HepG2 (cell line): ENCODE measurements around the gene SULT1E1. TPM values are rescaled to one million over a fixed set of nuclear protein-coding genes. Genes with fewer than 3 reads are reported as not detected.
A peak's percentile ranks its signal among the peaks of the same experiment; 100 is the strongest.

Source experiments
- FOSL2 ChIP-seq: sonication (generic); formaldehyde crosslinking; IDR thresholded peaks from 2 replicates; pipeline ENCODE4 v1.4.0; 2020; ENCODE audit warnings: missing genetic modification reagents
- JUND ChIP-seq: sonication (generic); formaldehyde crosslinking; IDR thresholded peaks from 2 replicates; pipeline ENCODE4 v1.8.0; 2022; ENCODE audit warnings: mild to moderate bottlenecking, missing genetic modification reagents
- MAZ ChIP-seq, 2 experiments: sonication (generic) in 1 of 2; formaldehyde crosslinking in 1 of 2; IDR thresholded peaks; 2 replicates each; pipeline versions ENCODE4 v1.5.0 to v1.6.1; 2012 to 2020; ENCODE audit warnings: low read depth in 2 of 2, mild to moderate bottlenecking in 2 of 2, borderline replicate concordance in 1 of 2, improper control_type of control experiment in 1 of 2, low read length in 1 of 2, missing genetic modification reagents in 1 of 2, moderate library complexity in 1 of 2
- NFKB2 ChIP-seq: sonication (generic); formaldehyde crosslinking; IDR thresholded peaks from 2 replicates; pipeline ENCODE4 v1.4.0; 2020; ENCODE audit warnings: missing genetic modification reagents, borderline replicate concordance
- PAWR ChIP-seq: sonication (generic); formaldehyde crosslinking; IDR thresholded peaks from 2 replicates; pipeline ENCODE4 v1.4.0; 2020; ENCODE audit warnings: missing genetic modification reagents, mild to moderate bottlenecking, borderline replicate concordance
- SIX1 ChIP-seq: sonication (generic); formaldehyde crosslinking; IDR thresholded peaks from 2 replicates; pipeline ENCODE4 v1.4.0; 2020; ENCODE audit warnings: missing genetic modification reagents, borderline replicate concordance
- STAG1 ChIP-seq: sonication (generic); formaldehyde crosslinking; IDR thresholded peaks from 2 replicates; pipeline ENCODE4 v1.4.0; 2020; ENCODE audit warnings: missing genetic modification reagents
- TSC22D2 ChIP-seq: sonication (generic); formaldehyde crosslinking; IDR thresholded peaks from 2 replicates; pipeline ENCODE4 v1.5.1; 2020; ENCODE audit warnings: missing genetic modification reagents, mild to moderate bottlenecking, borderline replicate concordance
- UBTF ChIP-seq: sonication (generic); formaldehyde crosslinking; IDR thresholded peaks from 2 replicates; pipeline ENCODE4 v1.4.0; 2020; ENCODE audit warnings: mild to moderate bottlenecking, missing genetic modification reagents
- ZBTB3 ChIP-seq: sonication (generic); formaldehyde crosslinking; IDR thresholded peaks from 2 replicates; pipeline ENCODE4 v1.4.0; 2020; ENCODE audit warnings: low read depth, mild to moderate bottlenecking, moderate library complexity, missing genetic modification reagents, borderline replicate concordance
- ZFP36L2 ChIP-seq: sonication (generic); formaldehyde crosslinking; IDR thresholded peaks from 2 replicates; pipeline ENCODE4 v1.4.0; 2020; ENCODE audit warnings: missing genetic modification reagents
- ZFP41 ChIP-seq: sonication (generic); formaldehyde crosslinking; IDR thresholded peaks from 2 replicates; pipeline ENCODE4 v1.4.0; 2020; ENCODE audit warnings: mild to moderate bottlenecking, missing genetic modification reagents, borderline replicate concordance
- ZFP90 ChIP-seq: sonication (generic); formaldehyde crosslinking; IDR thresholded peaks from 2 replicates; pipeline ENCODE4 v1.8.0; 2022; ENCODE audit warnings: missing genetic modification reagents, mild to moderate bottlenecking, inconsistent platforms, borderline replicate concordance
- ZKSCAN1 ChIP-seq: fragments of 150-350 bp; IDR thresholded peaks from 2 replicates; pipeline ENCODE4 v1.6.1; 2014; ENCODE audit warnings: low read length
- ZNF138 ChIP-seq: sonication (generic); formaldehyde crosslinking; IDR thresholded peaks from 2 replicates; pipeline ENCODE4 v1.5.0; 2020; ENCODE audit warnings: mild to moderate bottlenecking, low read depth, missing genetic modification reagents
- ZNF296 ChIP-seq: sonication (generic); formaldehyde crosslinking; conservative IDR thresholded peaks from 2 replicates; pipeline ENCODE4 v1.5.0; 2020; ENCODE audit warnings: mild to moderate bottlenecking, missing genetic modification reagents
- ZNF326 ChIP-seq: sonication (generic); formaldehyde crosslinking; IDR thresholded peaks from 2 replicates; pipeline ENCODE4 v1.4.0; 2020; ENCODE audit warnings: missing genetic modification reagents, borderline replicate concordance
- ZNF709 ChIP-seq: sonication (generic); formaldehyde crosslinking; IDR thresholded peaks from 2 replicates; pipeline ENCODE4 v1.5.0; 2020; ENCODE audit warnings: mild to moderate bottlenecking, missing genetic modification reagents
- ZNF772 ChIP-seq: sonication (generic); formaldehyde crosslinking; IDR thresholded peaks from 2 replicates; pipeline ENCODE4 v1.5.0; 2020; ENCODE audit warnings: mild to moderate bottlenecking, missing genetic modification reagents
- ZNF883 ChIP-seq: sonication (generic); formaldehyde crosslinking; IDR thresholded peaks from 2 replicates; pipeline ENCODE4 v1.5.1; 2020; ENCODE audit warnings: mild to moderate bottlenecking, missing genetic modification reagents; ENCODE audit errors: not compliant biosample characterization
- polyA plus RNA-seq, 8 experiments: library from polyadenylated mRNA; depleted of rRNA in 3 of 8; stranded (reverse) in 7 of 8; unstranded in 1 of 8; fragments of >200 nt; fragmentation: Illumina TruSeq in 4 of 8; extraction: Trizol in 4 of 8; gene quantifications; 2 replicates each; pipeline versions ENCODE4 v1.2.1 to v1.2.3, GENCODE V29; 2011 to 2016; ENCODE audit warnings: low read depth in 4 of 8, missing spikeins in 1 of 8, mixed read lengths in 1 of 8; ENCODE audit not compliant: insufficient read depth in 1 of 8
- total RNA-seq, 5 experiments: library from RNA; depleted of rRNA; stranded (reverse); fragments of >200 nt; fragmentation: Illumina TruSeq; extraction: Trizol; gene quantifications; 2 replicates each; pipeline ENCODE4 v1.2.3, GENCODE V29; 2016; ENCODE audit warnings: low read depth in 1 of 5
- TF ChIP-seq, protein P1 (sequence below): sonication (generic); formaldehyde crosslinking; IDR thresholded peaks from 2 replicates; pipeline ENCODE4 v1.4.0; 2020; ENCODE audit warnings: missing genetic modification reagents
- TF ChIP-seq, protein P2 (sequence below): sonication (generic); formaldehyde crosslinking; IDR thresholded peaks from 2 replicates; pipeline ENCODE4 v1.8.1; 2023; ENCODE audit warnings: mild to moderate bottlenecking, inconsistent platforms, moderate library complexity, missing genetic modification reagents, borderline replicate concordance

Gene SULT1E1
- total and polyA plus RNA-seq, 2 of the 13 experiments (the other 11 are each of a cell fraction or from before 2014, with no cell fraction given) = 1.7 to 3.9 TPM

DNA sequence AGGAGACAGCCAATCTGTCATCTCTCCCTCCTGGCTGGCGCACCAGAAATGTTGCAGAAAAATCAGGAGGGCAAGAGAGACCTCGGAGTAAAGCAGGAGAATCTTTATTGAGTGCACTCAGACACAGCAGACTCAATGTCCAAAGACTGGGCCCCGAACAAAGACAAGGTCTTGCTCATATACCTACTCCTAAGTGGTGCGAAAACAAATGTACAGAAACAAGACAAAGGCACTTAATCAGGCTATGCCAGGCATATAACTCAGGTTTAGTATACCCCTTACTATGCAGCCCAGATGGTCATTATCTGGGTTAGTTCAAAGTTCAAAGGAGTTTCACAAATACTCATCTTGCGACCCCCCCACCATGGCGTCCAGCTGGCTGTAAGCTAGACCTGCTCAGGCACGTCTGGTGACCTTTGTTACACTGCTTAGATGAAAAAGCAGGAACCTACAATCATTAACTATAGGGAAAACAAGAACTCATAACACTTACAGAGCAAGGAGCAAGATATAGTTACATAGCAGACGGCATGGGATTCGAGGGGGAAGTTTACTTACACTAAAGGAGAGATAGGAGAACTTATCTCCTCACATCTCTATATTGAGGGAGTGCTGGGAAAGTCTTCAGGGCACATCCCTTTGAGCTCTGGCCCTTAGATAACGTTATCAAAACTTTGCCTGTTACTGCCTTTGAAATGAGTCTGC lies 27.5 kb downstream of the SULT1E1 start (continued):
- TF ChIP-seq, protein P1, sequence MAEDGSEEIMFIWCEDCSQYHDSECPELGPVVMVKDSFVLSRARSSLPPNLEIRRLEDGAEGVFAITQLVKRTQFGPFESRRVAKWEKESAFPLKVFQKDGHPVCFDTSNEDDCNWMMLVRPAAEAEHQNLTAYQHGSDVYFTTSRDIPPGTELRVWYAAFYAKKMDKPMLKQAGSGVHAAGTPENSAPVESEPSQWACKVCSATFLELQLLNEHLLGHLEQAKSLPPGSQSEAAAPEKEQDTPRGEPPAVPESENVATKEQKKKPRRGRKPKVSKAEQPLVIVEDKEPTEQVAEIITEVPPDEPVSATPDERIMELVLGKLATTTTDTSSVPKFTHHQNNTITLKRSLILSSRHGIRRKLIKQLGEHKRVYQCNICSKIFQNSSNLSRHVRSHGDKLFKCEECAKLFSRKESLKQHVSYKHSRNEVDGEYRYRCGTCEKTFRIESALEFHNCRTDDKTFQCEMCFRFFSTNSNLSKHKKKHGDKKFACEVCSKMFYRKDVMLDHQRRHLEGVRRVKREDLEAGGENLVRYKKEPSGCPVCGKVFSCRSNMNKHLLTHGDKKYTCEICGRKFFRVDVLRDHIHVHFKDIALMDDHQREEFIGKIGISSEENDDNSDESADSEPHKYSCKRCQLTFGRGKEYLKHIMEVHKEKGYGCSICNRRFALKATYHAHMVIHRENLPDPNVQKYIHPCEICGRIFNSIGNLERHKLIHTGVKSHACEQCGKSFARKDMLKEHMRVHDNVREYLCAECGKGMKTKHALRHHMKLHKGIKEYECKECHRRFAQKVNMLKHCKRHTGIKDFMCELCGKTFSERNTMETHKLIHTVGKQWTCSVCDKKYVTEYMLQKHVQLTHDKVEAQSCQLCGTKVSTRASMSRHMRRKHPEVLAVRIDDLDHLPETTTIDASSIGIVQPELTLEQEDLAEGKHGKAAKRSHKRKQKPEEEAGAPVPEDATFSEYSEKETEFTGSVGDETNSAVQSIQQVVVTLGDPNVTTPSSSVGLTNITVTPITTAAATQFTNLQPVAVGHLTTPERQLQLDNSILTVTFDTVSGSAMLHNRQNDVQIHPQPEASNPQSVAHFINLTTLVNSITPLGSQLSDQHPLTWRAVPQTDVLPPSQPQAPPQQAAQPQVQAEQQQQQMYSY (CRISPR knock-in tag) = no peak
- no peak for TF ChIP-seq ZNF138
- TF ChIP-seq ZFP90 (CRISPR knock-in tag) = no peak
- TF ChIP-seq ZNF772 (CRISPR knock-in tag) = no peak
- TF ChIP-seq ZBTB3 (CRISPR knock-in tag) = peak; percentile 53; the same call in 1 of the 2 replicates
- TF ChIP-seq SIX1 (CRISPR knock-in tag) = peak; percentile 93; the same call in 1 of the 2 replicates
- no peak for TF ChIP-seq UBTF (CRISPR knock-in tag)
- peak; percentile 83 for TF ChIP-seq FOSL2
- TF ChIP-seq MAZ (IDR thresholded peaks at IDR 0.05; ENCODE audit: borderline replicate concordance, low read depth, low read length) = peak; percentile 55; the same call in 1 of the 2 replicates
- peak; percentile 66 for TF ChIP-seq MAZ (CRISPR knock-in tag; IDR thresholded peaks at IDR 0.05; ENCODE audit: low read depth)
- no peak for TF ChIP-seq ZNF883 (CRISPR knock-in tag)
- no peak for TF ChIP-seq TSC22D2 (CRISPR knock-in tag)
- TF ChIP-seq ZFP41 (CRISPR knock-in tag) = no peak
- peak; percentile 46 for TF ChIP-seq STAG1 (CRISPR knock-in tag)
- no peak for TF ChIP-seq ZNF326 (CRISPR knock-in tag)
- TF ChIP-seq, protein P2, sequence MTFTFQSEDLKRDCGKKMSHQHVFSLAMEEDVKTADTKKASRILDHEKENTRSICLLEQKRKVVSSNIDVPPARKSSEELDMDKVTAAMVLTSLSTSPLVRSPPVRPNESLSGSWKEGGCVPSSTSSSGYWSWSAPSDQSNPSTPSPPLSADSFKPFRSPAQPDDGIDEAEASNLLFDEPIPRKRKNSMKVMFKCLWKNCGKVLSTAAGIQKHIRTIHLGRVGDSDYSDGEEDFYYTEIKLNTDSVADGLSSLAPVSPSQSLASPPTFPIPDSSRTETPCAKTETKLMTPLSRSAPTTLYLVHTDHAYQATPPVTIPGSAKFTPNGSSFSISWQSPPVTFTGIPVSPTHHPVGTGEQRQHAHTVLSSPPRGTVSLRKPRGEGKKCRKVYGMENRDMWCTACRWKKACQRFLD (CRISPR knock-in tag) = no peak
- no peak for TF ChIP-seq ZNF296 (CRISPR knock-in tag)
- 0 out of 2 replicates have a peak, but pooled peaks have one; percentile 25 for TF ChIP-seq ZKSCAN1
- TF ChIP-seq JUND = peak; percentile 53
- TF ChIP-seq NFKB2 = no peak
- no peak for TF ChIP-seq ZFP36L2
- peak; percentile 73; the same call in 1 of the 2 replicates for TF ChIP-seq ZNF709 (CRISPR knock-in tag)
- no peak for TF ChIP-seq PAWR (CRISPR knock-in tag)
